Measurements from ENCODE around the gene RAVER1. TPM values are rescaled to one million over a fixed set of nuclear protein-coding genes. Genes with fewer than 3 reads are reported as not detected.
A peak's percentile ranks its signal among the peaks of the same experiment; 100 is the strongest.
"Not testable (repeated sequence)": the region's sequence is repeated elsewhere in the genome, so short reads cannot be mapped to it uniquely, and the experiment has no call there.

Gene RAVER1
- total RNA-seq, 1 donor from 2014 or later: 25.4 TPM

DNA sequence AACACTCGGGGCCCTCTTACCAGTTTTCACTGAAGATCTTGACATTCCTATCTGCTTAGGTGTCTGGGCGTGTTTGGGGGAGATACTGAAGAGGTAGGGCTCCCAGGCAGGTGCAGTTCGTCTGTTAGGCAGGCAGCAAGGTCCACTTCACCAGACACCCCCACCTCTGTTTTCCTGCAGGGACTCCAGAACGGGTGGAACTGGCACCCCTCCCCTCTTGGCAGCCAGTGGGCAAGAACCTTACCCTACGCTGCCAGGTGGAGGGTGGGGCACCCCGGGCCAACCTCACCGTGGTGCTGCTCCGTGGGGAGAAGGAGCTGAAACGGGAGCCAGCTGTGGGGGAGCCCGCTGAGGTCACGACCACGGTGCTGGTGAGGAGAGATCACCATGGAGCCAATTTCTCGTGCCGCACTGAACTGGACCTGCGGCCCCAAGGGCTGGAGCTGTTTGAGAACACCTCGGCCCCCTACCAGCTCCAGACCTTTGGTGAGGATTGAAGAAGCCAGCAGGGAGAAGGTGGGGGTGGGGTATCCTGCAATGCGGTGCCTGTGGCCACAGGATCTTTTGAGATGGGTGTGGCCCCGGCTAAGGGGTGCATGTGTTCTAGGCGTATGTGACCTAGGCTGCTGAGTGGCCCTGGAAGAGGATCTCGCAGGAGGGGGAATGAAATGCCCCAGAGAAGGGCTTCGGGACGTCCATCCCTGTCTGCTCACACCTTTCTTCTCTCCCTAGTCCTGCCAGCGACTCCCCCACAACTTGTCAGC, 49.8 kb downstream of the RAVER1 start:
- TF ChIP-seq, protein P1, sequence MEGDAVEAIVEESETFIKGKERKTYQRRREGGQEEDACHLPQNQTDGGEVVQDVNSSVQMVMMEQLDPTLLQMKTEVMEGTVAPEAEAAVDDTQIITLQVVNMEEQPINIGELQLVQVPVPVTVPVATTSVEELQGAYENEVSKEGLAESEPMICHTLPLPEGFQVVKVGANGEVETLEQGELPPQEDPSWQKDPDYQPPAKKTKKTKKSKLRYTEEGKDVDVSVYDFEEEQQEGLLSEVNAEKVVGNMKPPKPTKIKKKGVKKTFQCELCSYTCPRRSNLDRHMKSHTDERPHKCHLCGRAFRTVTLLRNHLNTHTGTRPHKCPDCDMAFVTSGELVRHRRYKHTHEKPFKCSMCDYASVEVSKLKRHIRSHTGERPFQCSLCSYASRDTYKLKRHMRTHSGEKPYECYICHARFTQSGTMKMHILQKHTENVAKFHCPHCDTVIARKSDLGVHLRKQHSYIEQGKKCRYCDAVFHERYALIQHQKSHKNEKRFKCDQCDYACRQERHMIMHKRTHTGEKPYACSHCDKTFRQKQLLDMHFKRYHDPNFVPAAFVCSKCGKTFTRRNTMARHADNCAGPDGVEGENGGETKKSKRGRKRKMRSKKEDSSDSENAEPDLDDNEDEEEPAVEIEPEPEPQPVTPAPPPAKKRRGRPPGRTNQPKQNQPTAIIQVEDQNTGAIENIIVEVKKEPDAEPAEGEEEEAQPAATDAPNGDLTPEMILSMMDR (IDR thresholded peaks at IDR 0.05): no peak
- intact Hi-C loops (cut with DNase I): no loop called here
- no peaks in the 10 kb centered on the region for H3K9me3 ChIP-seq
- DNase-seq: peak; percentile 75
- peak overlapping the region; percentile 19 for H3K4me3 ChIP-seq
- H3K36me3 ChIP-seq: peaks cover 71% of the 10 kb centered on the region
- peaks cover 4% of the 10 kb centered on the region for H3K27me3 ChIP-seq
- H3K4me1 ChIP-seq: peaks cover 57% of the 10 kb centered on the region
- ATAC-seq: peak; percentile 53
- H3K27ac ChIP-seq: no peak overlapping the region

DNA sequence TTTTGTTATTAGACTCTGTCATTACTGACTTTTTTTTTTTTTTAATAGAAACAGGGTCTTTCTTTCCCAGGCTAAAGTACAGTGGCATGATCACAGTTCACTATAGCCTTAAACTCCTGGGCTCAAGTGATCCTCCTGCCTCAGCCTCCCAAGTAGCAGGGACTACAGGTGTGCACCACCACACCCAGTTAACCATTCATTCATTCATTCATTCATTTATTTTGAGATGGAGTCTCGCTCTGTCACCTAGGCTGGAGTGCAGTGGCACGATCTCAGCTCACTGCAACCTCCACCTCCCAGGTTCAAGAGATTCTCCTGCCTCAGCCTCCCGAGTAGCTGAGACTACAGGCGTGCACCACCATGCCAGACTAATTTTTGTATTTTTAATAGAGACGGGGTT, 51.3 kb downstream of the RAVER1 start:
- ATAC-seq; H3K4me3 ChIP-seq; H3K9me3 ChIP-seq; DNase-seq; H3K27me3 ChIP-seq; H3K27ac ChIP-seq; intact Hi-C loops (cut with DNase I): not testable (repeated sequence)
- peaks cover 86% of the 10 kb centered on the region for H3K36me3 ChIP-seq
- H3K4me1 ChIP-seq: peaks cover 45% of the 10 kb centered on the region

DNA sequence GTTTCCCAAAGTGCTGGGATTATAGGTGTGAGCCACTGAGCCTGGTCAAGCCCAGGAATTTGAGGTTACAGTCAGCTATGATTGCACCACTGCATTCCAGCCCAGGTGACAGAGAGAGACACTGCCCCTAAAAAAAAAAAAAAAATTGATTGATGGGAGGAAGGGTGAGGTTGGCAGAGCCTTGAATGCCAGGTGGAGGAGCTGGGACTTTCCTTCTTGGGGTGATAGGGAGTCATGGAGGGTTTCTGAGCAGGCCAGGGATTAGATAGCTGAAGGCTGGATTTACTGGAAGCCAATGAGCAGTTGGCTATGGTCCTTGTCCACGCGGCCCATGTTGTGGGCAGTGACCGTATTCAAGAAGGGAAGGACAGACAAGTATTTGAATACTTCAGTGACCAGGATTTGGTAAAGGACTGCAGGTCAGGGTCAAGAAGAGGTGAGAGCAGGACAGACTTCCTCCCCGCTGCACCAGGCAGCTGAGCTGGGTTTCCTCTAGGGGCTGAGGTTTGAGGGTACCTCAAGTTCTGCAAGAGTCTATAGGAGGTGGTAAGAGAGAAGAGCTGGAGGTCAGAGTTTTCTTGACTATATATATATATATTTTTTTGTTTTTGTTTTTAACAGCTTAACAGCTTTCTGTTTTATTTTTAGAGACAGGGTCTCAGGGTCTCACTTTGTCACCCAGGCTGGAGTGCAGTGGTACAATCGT, 53.4 kb downstream of the RAVER1 start:
- DNase-seq (no peak), ATAC-seq (peak; percentile 15)
- intact Hi-C loops (cut with DNase I): no loop called here
- H3K27me3 ChIP-seq: no peaks in the 10 kb centered on the region
- H3K4me3 ChIP-seq: no peak overlapping the region
- H3K27ac ChIP-seq: peak overlapping the region; percentile 24
- peaks cover 28% of the 10 kb centered on the region for H3K4me1 ChIP-seq
- no peaks in the 10 kb centered on the region for H3K9me3 ChIP-seq
- peaks cover 94% of the 10 kb centered on the region for H3K36me3 ChIP-seq
- TF ChIP-seq, protein P1 (IDR thresholded peaks at IDR 0.05): no peak

GRCh38 chr19:10278935-10279334, 54.4 kb downstream of the RAVER1 start:
- DNase-seq (no peak), ATAC-seq (no peak)
- Histone ChIP-seq H3K36me3 (peaks cover 94% of the 10 kb centered on the region), H3K4me1 (peaks cover 26% of the 10 kb centered on the region), H3K27me3 (no peaks in the 10 kb centered on the region), H3K9me3 (no peaks in the 10 kb centered on the region), H3K27ac (peak overlapping the region; percentile 6), H3K4me3 (no peak overlapping the region)
- TF ChIP-seq, protein P1 (IDR thresholded peaks at IDR 0.05): no peak
- intact Hi-C loops (cut with DNase I): no loop called here

- no peaks in the 10 kb centered on the region for H3K9me3 ChIP-seq
- TF ChIP-seq, protein P1 (IDR thresholded peaks at IDR 0.05): no peak
- ATAC-seq (no peak), DNase-seq (no peak)
- H3K27ac ChIP-seq: peak overlapping the region; percentile 58
- H3K4me1 ChIP-seq: peaks cover 24% of the 10 kb centered on the region
- peaks cover 85% of the 10 kb centered on the region for H3K36me3 ChIP-seq
- no peaks in the 10 kb centered on the region for H3K27me3 ChIP-seq
- intact Hi-C loops (cut with DNase I): no loop called here
- H3K4me3 ChIP-seq: peak overlapping the region; percentile 3
Measured at GRCh38 chr19:10277795-10278589, 55.3 kb downstream of the RAVER1 start.

Measured in upper lobe of right lung (tissue), 1 donor.